ENCODE data around the gene CHDH. TPM values are rescaled to one million over a fixed set of nuclear protein-coding genes. Genes with fewer than 3 reads are reported as not detected.

Gene CHDH
- total RNA-seq, 1 donor from 2014 or later, result 1.0 TPM

DNA sequence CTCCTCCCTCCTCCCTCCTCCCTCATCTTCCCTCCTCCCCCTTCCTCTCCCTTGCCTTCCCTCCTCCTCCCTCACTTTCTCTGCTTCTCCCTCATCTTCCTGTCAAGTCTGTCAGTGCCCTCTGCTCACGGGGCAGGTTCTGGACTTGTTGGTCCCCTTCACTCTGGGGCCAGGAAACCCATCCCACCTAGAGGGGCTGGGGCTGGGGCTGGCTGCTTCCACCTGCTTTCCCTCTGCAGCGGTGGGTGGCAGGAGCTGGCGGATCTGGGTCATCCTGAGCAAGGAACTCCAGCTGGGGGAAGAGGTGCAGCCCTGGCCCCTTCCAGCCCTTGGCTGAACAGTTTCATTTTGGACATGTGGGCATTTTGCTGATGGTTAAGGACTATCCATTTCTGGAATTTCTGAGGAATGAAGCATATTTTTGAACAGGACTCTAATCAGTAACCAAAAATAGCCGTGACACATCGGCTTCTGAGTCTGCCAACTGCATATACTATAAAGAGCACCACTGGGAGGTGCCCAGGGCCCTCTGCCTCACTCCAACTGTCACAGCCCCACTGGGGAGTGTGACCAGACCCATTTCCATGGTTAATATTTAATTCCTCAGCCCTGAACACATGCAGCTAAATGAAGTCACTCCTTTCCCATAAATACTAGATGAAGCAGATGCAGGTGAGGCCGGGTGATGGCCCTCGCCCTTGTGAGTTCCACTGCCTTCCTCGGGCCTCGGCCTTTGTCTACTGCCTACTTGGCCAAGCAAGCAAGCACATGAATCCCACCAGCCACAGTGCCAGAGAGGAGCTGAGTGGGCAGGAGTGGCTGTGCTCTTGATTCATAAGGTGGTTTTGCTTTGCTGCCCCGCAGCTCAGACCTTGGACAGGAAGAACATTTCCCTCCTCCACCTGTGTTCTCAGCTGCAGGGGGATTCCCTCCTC, 39.8 kb downstream of the CHDH start:
- DNase-seq, result no peak

GRCh38 chr3:53805463-53806159, 40.6 kb downstream of the CHDH start:
- no peak for DNase-seq

DNA sequence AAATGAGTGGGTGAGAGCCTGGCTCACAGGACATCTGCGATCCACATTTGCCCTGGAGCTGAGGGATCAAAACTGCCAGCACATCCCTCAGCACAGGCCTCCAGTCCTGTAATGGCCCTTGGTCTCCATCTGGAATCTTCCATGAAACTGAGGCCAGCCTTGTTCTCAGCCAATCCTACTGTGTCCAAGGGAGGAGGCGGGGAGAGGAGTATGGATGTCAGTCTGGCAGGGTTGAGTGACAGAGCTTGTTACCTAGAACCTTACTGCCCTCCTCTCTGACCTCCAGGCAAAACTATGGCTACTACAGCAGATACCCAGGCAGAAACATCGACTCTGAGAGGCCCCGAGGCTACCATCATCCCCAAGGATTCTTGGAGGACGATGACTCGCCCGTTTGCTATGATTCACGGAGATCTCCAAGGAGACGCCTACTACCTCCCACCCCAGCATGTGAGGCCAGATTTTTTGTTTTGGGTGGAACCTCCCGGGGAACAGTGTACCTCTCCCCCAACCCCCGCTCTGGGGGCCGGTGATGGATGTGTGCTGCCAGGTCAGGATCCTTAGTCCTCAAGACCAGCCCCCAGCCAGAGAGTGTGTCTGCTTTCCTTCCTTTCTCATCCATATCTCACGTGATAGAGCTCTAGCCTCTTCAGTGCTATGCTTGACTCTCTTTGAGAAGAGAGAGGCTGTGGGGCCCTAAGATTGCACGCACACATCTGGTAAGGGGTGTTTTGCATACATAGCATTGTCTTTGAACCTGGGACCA, 41.3 kb downstream of the CHDH start:
- peak; percentile 3 for DNase-seq

DNA sequence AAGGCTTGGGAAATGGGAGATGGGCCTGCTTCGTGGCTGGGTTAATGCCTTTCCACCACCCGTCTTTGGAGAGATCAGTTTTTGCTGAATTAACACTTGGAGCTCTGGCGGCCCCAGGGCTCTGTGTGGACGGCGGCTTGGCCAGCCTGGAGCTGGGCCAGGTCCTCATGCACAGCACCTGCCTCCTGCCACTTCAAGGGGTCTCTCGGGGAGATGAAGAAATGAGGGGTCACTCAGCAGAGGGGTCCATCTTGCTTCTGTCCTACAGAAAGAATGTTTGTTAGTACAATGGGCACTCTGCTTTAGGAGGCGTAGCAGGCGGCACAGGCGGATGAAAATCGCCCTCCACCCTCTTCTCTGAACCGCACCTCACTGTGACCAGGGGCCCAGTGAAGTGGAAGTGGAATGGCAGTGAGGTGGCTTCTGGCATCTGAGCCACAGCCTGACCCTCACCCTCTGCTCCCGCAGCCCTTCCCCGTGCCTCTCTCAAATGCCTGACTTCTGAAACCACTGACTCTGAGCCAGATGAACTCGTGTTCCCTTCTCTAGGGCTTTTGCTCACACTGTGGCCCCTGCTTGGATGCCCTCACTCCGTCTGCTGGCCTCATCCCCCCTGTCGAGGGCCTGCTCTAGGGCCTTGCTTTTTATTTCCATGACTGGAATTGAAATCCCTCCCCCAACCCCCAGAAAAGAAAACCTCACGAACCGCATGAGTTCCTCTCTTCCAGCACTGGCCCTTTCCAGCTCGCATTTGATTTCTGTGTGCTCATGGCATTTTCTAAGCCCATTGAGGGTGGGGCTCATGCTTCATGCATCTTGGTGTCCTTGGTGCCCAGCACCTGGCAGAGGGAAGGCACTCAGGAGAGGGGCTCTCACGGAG, 42.2 kb downstream of the CHDH start:
- DNase-seq, result no peak

- no peak for DNase-seq
These were observed 42.9 kb downstream of the CHDH start for GRCh38 chr3:53803124-53803815.

GRCh38 chr3:53802256-53802880, 43.9 kb downstream of the CHDH start:
- no peak for DNase-seq

DNA sequence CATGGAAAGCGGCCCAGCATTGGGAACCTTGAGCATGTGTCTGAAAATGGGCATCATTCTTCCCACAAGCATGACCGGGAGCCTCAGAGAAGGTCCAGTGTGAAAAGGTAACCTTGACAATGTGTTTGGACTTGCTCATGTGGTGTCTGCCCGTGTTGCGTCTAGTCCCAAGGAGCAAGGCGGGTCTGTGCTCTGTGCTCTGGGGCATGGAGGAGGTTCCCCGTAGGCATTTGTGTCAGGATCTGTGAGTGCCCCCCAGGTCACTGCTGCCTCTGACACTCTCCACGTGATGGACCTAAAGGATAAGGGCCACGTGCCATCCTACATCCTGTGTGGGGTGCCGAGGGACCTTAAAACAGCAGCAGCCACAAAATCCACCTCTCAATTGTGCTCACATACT, 44.9 kb downstream of the CHDH start:
- DNase-seq, result no peak

DNA sequence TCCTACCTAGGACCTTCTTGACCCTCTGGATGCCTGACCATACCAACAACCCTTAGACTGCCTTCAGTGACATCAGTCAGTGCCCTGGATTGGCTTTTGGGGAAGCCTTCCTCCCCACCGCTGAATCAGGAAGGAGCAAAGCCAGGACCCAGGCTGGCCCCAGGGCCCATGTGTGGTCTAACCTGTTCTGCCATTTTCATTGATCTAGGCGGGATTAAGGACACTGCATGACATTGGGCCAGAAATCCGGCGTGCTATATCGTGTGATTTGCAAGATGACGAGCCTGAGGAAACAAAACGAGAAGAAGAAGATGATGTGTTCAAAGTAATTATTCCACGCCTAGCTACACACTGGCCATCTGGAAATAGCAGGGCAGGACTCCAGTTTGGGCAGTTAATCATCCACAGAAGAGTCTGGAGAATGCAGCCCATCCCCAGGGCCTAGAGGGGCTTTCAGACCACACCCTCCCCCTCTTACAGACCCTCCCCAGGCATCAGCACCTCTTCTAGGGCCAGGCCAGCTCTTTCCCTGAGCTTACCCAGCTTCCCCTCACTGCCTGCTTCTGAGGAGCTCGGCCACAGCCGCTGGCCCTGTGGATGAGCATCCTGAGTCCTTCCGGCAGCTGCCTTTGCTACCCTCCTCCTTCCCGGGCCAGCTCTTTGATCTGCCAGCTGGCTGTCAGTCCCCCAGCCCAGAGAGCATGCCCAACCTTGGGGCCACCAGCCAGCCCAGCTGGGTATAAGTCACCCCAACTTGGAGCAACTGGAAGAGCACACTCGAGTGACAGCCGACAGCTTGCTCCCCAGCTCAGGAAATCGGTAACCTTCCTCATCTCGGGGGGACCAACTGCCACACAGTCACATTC, 45.9 kb downstream of the CHDH start:
- DNase-seq, result no peak

- DNase-seq, result no peak
These were observed 46.8 kb downstream of the CHDH start for GRCh38 chr3:53799338-53799865.

GRCh38 chr3:53798144-53798543, 48.1 kb downstream of the CHDH start:
- no peak for DNase-seq

DNA sequence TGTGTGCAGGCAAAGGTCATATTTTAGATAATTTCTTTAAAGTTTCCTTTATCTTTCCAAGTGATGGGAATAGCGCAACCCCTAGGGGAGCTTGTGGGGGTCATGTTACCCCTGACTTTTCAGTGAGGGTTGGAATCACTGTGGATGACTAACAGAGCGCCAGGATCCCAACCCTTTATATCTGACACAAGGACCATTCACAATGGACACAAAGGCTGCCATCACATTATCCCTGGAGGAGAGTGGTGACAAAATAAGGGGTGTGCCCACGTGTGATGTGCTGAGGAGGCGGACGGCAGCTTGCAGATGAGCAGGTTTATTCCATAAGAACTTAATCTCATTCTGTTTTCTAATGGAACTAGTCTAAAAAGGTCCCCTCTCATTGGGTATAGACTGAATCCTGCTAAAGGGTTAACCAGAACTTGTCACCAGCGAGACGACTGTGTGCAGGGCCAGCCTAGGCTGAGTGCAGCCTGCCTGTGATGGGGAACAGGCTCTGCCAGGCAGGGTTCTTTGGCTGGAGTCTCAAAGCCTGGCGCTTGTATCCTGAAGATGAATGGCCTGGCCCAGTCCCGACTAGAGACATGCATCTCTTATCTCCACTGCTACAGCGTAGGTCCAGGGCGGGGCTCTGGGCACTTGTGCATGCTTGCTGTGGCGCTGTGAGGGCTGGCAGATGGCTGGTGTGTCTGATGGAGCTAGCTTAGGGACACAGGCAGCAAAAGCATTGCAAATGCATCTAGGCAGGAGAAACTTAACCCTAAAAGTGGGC, 50.2 kb downstream of the CHDH start:
- DNase-seq, result no peak

DNA sequence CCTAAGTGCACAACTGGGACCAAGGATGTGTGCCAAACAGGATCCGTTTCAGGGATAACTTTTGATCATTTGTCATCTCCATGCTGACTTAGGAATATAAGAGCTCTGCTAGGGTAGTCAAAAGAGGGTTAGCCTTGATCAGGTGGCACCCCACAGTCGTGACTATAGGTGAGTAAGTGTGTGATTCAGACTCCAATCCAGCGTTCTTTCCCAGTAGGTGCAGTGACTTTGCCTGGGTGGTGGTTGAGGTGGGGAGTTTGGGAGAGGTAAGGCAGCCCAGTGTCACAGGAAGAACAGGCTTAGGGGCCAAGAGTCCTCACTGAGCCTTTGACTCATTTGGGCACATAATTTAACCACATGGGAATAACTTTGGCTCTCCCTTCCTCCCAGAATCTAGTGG, 51.0 kb downstream of the CHDH start:
- no peak for DNase-seq

DNA sequence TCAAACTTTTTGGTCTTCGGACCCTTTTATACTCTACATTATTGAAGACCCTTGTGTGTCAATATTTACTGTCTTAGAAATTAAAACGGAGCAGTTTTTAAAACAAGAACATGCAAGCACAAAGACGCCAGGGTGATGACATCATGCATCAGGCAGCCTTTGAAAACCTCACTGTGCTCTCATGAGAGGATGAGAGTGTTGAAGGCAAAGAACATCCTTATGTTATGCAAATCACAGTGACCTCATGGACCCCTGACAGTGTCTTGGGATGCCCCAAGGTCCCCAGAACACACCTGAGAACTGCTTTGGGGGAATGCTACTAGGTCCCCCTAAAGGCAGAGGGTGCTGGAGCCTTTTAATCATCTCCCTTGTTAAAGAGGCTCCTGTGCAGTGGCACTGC, 51.6 kb downstream of the CHDH start:
- no peak for DNase-seq

DNA sequence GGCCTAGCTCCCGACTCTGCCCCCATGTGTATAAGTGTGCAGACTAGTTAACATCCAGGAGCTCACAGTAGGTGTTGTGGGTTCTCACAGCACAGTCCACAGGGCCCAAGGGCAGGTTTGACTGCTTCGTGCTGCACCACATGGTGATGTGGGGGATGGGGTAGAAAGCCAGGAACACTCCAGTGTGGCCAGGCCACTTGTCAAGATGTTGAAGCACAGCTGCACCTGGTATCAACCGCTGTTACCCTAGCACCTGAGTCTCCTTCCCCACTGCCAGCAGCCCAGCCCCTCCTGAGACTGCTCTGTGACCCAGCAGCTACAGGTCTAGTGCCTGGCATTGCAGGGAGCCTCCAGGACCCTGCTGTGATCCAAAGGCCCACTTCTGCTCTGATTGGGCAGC, 53.4 kb downstream of the CHDH start:
- DNase-seq, result no peak

- DNase-seq, result no peak
These were observed 54.9 kb downstream of the CHDH start for GRCh38 chr3:53791317-53791716.

DNA sequence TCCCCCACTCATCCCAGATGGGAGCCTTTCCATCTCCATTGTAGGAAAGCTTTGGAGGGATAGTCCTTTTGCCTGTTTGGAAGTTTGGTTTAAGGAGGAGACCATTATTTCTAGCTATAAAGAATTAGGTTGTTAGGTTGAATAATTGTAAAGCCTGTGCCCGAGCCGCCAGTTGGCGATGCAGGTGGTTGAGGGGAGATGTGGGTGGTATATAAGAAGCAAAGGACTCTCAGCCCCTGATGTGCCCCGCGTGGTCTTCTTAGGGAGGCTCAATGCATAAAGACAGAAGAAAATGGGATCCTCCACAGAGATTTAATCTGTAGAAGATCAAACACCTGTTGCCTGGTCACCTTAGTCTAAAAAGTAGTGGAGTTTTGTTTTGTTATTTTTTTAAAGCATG, 55.7 kb downstream of the CHDH start:
- DNase-seq, result no peak

DNA sequence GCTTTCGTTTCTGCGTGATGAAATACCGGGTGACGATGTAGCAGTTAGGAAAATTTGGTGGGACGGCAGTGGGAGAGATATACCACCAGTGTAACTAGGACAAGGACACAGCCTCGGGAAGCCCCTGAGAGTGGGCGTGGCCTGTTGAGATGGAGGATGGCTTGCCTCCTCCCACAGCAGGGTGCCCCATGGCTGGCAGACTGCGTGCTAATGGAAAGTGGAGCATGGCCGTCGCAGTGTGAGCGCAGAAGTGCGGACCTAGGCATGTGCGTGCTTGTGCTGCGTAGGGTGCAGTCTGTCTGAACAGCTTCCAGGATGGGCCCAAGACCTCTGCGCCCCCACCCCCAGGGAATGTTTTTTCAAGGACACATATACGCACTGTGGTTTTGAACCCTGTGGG, 56.8 kb downstream of the CHDH start:
- DNase-seq, result no peak

DNA sequence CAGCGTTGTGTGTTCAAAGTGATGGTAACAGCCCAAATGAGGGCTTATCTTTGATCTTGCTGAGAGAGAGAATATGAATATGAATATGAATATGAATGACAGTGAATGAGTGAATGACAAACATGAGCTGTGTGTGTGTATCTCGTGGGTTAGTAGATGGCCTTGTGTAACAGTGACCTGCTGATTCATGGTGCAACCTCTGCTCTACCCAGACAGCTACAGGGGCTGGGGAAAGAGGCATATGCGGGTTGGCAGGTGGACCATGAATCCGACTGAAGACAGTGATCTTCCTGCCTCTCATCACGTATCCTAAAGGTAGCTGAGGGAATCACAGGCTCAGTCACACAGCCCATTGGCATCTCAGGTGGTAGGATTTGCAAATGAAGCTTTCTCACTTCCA, 58.2 kb downstream of the CHDH start:
- DNase-seq, result no peak

GRCh38 chr3:53787016-53787415, 59.2 kb downstream of the CHDH start:
- DNase-seq, result no peak
